IgD-negative memory B cell (primary cell): ENCODE results near the gene KIAA1549. TPM values are rescaled to one million over a fixed set of nuclear protein-coding genes. Genes with fewer than 3 reads are reported as not detected.
"Not testable (repeated sequence)": the region's sequence is repeated elsewhere in the genome, so short reads cannot be mapped to it uniquely, and the experiment has no call there.

Experiments used
- H3K27ac Mint-ChIP-seq, 3 donors: one replicate each; pipeline ENCODE4 v1.8.0; 2020 to 2022; ENCODE audit warnings: mild to moderate bottlenecking in 3 of 3, mixed read lengths in 3 of 3, moderate library complexity in 1 of 3
- H3K27me3 Mint-ChIP-seq: one replicate; pipeline ENCODE4 v1.8.0; 2021; ENCODE audit warnings: mixed read lengths
- H3K36me3 Mint-ChIP-seq: one replicate; pipeline ENCODE4 v1.8.0; 2020; ENCODE audit warnings: mild to moderate bottlenecking, mixed read lengths
- H3K4me1 Mint-ChIP-seq, 3 donors: one replicate each; pipeline ENCODE4 v1.8.0; 2020 to 2022; ENCODE audit warnings: mixed read lengths in 3 of 3, mild to moderate bottlenecking in 1 of 3
- H3K4me3 Mint-ChIP-seq, 4 donors: one replicate each; pipeline ENCODE4 v1.8.0; 2020 to 2022; ENCODE audit warnings: mild to moderate bottlenecking in 4 of 4, mixed read lengths in 4 of 4, moderate library complexity in 3 of 4
- H3K9me3 Mint-ChIP-seq, 3 donors: one replicate each; pipeline ENCODE4 v1.8.0; 2020 to 2021; ENCODE audit warnings: mixed read lengths in 3 of 3, mild to moderate bottlenecking in 1 of 3
- polyA plus RNA-seq: library from polyadenylated mRNA; unstranded; fragments of 300-500 nt; fragmentation: Illumina TruSeq; gene quantifications from one replicate; pipeline ENCODE4 v1.2.3, GENCODE V29; 2021

The KIAA1549 gene
- polyA plus RNA-seq, 1 donor from 2014 or later = not detected

GRCh38 chr7:138980563-138981291 lies 462 bp downstream of the KIAA1549 start:
- Mint-ChIP-seq H3K27me3 (peaks cover 34% of the 10 kb centered on the region), H3K36me3 (no peaks in the 10 kb centered on the region), H3K9me3 (peaks cover 0 to 3% (median 0%) of the 10 kb centered on the region in 3 donors), H3K4me1 (peaks cover 6 to 19% (median 15%) of the 10 kb centered on the region in 3 donors), H3K4me3 (peak overlapping the region; percentile 84 to 95 (median 89)), H3K27ac (peak overlapping the region in 1 of 3 donors; percentile 72)

GRCh38 chr7:138979988-138980562 lies 1.1 kb downstream of the KIAA1549 start:
- peaks cover 34% of the 10 kb centered on the region for H3K27me3 Mint-ChIP-seq
- H3K27ac Mint-ChIP-seq = peak overlapping the region in 1 of 3 donors; percentile 21
- H3K4me1 Mint-ChIP-seq = peaks cover 6 to 19% (median 15%) of the 10 kb centered on the region in 3 donors
- H3K9me3 Mint-ChIP-seq = peaks cover 0 to 3% (median 0%) of the 10 kb centered on the region in 3 donors
- no peaks in the 10 kb centered on the region for H3K36me3 Mint-ChIP-seq
- peak overlapping the region; percentile 84 to 95 (median 89) for H3K4me3 Mint-ChIP-seq

- H3K27me3 Mint-ChIP-seq = peaks cover 35% of the 10 kb centered on the region
- peaks cover 0 to 3% (median 0%) of the 10 kb centered on the region in 3 donors for H3K9me3 Mint-ChIP-seq
- peak overlapping the region in 1 of 3 donors; percentile 21 for H3K27ac Mint-ChIP-seq
- H3K4me1 Mint-ChIP-seq = peaks cover 6 to 19% (median 15%) of the 10 kb centered on the region in 3 donors
- H3K36me3 Mint-ChIP-seq = no peaks in the 10 kb centered on the region
- peak overlapping the region; percentile 3 to 78 (median 36) for H3K4me3 Mint-ChIP-seq
Observed at GRCh38 chr7:138979226-138979979, 1.8 kb downstream of the KIAA1549 start.

- Mint-ChIP-seq H3K4me3 (peak overlapping the region in 1 of 4 donors; percentile 78), H3K9me3 (peaks cover 0 to 3% (median 0%) of the 10 kb centered on the region in 3 donors), H3K27ac (no peak overlapping the region), H3K27me3 (peaks cover 35% of the 10 kb centered on the region), H3K4me1 (peaks cover 6 to 19% (median 15%) of the 10 kb centered on the region in 3 donors), H3K36me3 (no peaks in the 10 kb centered on the region)
Observed at GRCh38 chr7:138978541-138979184, 2.5 kb downstream of the KIAA1549 start.

- H3K9me3 Mint-ChIP-seq, H3K36me3 Mint-ChIP-seq, H3K27ac Mint-ChIP-seq, H3K4me3 Mint-ChIP-seq: not testable (repeated sequence)
- peaks cover 22% of the 10 kb centered on the region for H3K27me3 Mint-ChIP-seq
- H3K4me1 Mint-ChIP-seq = peaks cover 6 to 13% (median 10%) of the 10 kb centered on the region in 3 donors
Observed at GRCh38 chr7:138976161-138976560, 5.0 kb downstream of the KIAA1549 start.

- Mint-ChIP-seq H3K36me3 (peaks cover 2% of the 10 kb centered on the region), H3K27ac (no peak overlapping the region), H3K27me3 (peaks cover 20% of the 10 kb centered on the region), H3K4me3 (no peak overlapping the region), H3K4me1 (peaks cover 4 to 11% (median 8%) of the 10 kb centered on the region in 3 donors), H3K9me3 (peaks cover 0 to 5% (median 0%) of the 10 kb centered on the region in 3 donors)
Observed at GRCh38 chr7:138975343-138976104, 5.7 kb downstream of the KIAA1549 start.

- no peak overlapping the region for H3K4me3 Mint-ChIP-seq
- peaks cover 0 to 5% (median 3%) of the 10 kb centered on the region in 3 donors for H3K4me1 Mint-ChIP-seq
- H3K27me3 Mint-ChIP-seq = peaks cover 13% of the 10 kb centered on the region
- peaks cover 0 to 5% (median 0%) of the 10 kb centered on the region in 3 donors for H3K9me3 Mint-ChIP-seq
- no peak overlapping the region for H3K27ac Mint-ChIP-seq
- H3K36me3 Mint-ChIP-seq = peaks cover 2% of the 10 kb centered on the region
Observed at GRCh38 chr7:138974675-138975292, 6.4 kb downstream of the KIAA1549 start.

GRCh38 chr7:138974103-138974502 lies 7.1 kb downstream of the KIAA1549 start:
- Mint-ChIP-seq H3K36me3 (peaks cover 2% of the 10 kb centered on the region), H3K9me3 (peaks cover 0 to 3% (median 0%) of the 10 kb centered on the region in 3 donors), H3K4me1 (peaks cover 0 to 2% (median 1%) of the 10 kb centered on the region in 3 donors), H3K27me3 (peaks cover 8% of the 10 kb centered on the region), H3K27ac (no peak overlapping the region), H3K4me3 (no peak overlapping the region)

GRCh38 chr7:138970952-138971351 lies 10.2 kb downstream of the KIAA1549 start:
- Mint-ChIP-seq H3K4me3 (no peak overlapping the region), H3K27ac (no peak overlapping the region), H3K9me3 (peaks cover 0 to 2% (median 0%) of the 10 kb centered on the region in 3 donors), H3K4me1 (peaks cover 0 to 1% (median 0%) of the 10 kb centered on the region in 3 donors), H3K27me3 (peaks cover 3% of the 10 kb centered on the region), H3K36me3 (peaks cover 2% of the 10 kb centered on the region)

GRCh38 chr7:138970446-138970845 lies 10.7 kb downstream of the KIAA1549 start:
- Mint-ChIP-seq H3K36me3 (peaks cover 2% of the 10 kb centered on the region), H3K4me3 (no peak overlapping the region), H3K4me1 (peaks cover 0 to 1% (median 0%) of the 10 kb centered on the region in 3 donors), H3K9me3 (peaks cover 0 to 2% (median 0%) of the 10 kb centered on the region in 3 donors), H3K27ac (no peak overlapping the region), H3K27me3 (peaks cover 3% of the 10 kb centered on the region)

GRCh38 chr7:138967159-138967558 lies 14.0 kb downstream of the KIAA1549 start:
- Mint-ChIP-seq H3K4me1 (peaks cover 0 to 2% (median 1%) of the 10 kb centered on the region in 3 donors), H3K36me3 (no peaks in the 10 kb centered on the region), H3K27me3 (peaks cover 6% of the 10 kb centered on the region), H3K9me3 (no peaks in the 10 kb centered on the region), H3K27ac (no peak overlapping the region), H3K4me3 (no peak overlapping the region)

GRCh38 chr7:138964624-138965436 lies 16.4 kb downstream of the KIAA1549 start:
- Mint-ChIP-seq H3K27me3 (peaks cover 7% of the 10 kb centered on the region), H3K4me3 (peak overlapping the region in 1 of 4 donors; percentile 41), H3K27ac (no peak overlapping the region), H3K9me3 (no peaks in the 10 kb centered on the region), H3K4me1 (peaks cover 0 to 2% (median 1%) of the 10 kb centered on the region in 3 donors), H3K36me3 (no peaks in the 10 kb centered on the region)

- Mint-ChIP-seq H3K27me3 (peaks cover 10% of the 10 kb centered on the region), H3K27ac (no peak overlapping the region), H3K9me3 (no peaks in the 10 kb centered on the region), H3K4me1 (peaks cover 0 to 2% (median 0%) of the 10 kb centered on the region in 3 donors), H3K36me3 (no peaks in the 10 kb centered on the region), H3K4me3 (no peak overlapping the region)
Observed at GRCh38 chr7:138963675-138964074, 17.5 kb downstream of the KIAA1549 start.
